GM12878 (cell line): Measurements from ENCODE around the gene RPRD2. TPM values are rescaled to one million over a fixed set of nuclear protein-coding genes. Genes with fewer than 3 reads are reported as not detected.

Experiments used
- CBX5 ChIP-seq: sonication (generic); IDR thresholded peaks from 2 replicates; pipeline ENCODE4 v1.6.1; 2016; ENCODE audit warnings: low read depth, moderate library complexity, mild to moderate bottlenecking, inconsistent platforms
- EP300 ChIP-seq, 2 experiments: fragments of 150-350 bp in 1 of 2; IDR thresholded peaks; 2 replicates each; pipeline ENCODE4 v1.6.1; 2011 to 2012; ENCODE audit warnings: low read depth in 2 of 2, low read length in 2 of 2, borderline replicate concordance in 1 of 2, improper control_type of control experiment in 1 of 2, inconsistent platforms in 1 of 2; ENCODE audit not compliant: control insufficient read depth in 1 of 2
- FOS ChIP-seq: IDR thresholded peaks from 3 replicates; pipeline ENCODE4 v1.6.1; 2011; ENCODE audit warnings: borderline replicate concordance; ENCODE audit not compliant: insufficient read length; ENCODE audit errors: extremely low read depth
- HDAC2 ChIP-seq: fragments of 200-600 bp; sonication (generic); IDR thresholded peaks from 2 replicates; pipeline ENCODE4 v1.6.1; 2017
- NR2F1 ChIP-seq: fragments of 450-650 bp; conservative IDR thresholded peaks from 2 replicates; pipeline ENCODE4 v1.6.1; 2017; ENCODE audit warnings: mild to moderate bottlenecking
- PAX5 ChIP-seq: IDR thresholded peaks from 2 replicates; pipeline ENCODE4 v1.6.1; 2011; ENCODE audit warnings: low read depth, low read length, borderline replicate concordance
- POLR2AphosphoS5 ChIP-seq: IDR thresholded peaks from 2 replicates; pipeline ENCODE4 v1.6.1; 2011; ENCODE audit warnings: mild to moderate bottlenecking, low read length, inconsistent platforms
- RCOR1 ChIP-seq: conservative IDR thresholded peaks from 2 replicates; pipeline ENCODE4 v1.6.1; 2012; ENCODE audit warnings: low read depth, low read length, improper control_type of control experiment
- SMARCA5 ChIP-seq: fragments of 450-650 bp; IDR thresholded peaks from 2 replicates; pipeline ENCODE4 v1.6.1; 2017; ENCODE audit warnings: mild to moderate bottlenecking
- TCF3 ChIP-seq: IDR thresholded peaks from 2 replicates; pipeline ENCODE4 v1.6.1; 2012; ENCODE audit warnings: low read depth, mild to moderate bottlenecking, low read length, borderline replicate concordance; ENCODE audit not compliant: insufficient read depth
- YBX1 ChIP-seq: fragments of 450-650 bp; IDR thresholded peaks from 2 replicates; pipeline ENCODE4 v1.6.1; 2016; ENCODE audit warnings: antibody characterized with exemption
- YY1 ChIP-seq: IDR thresholded peaks from 2 replicates; pipeline ENCODE4 v1.6.1; 2011; ENCODE audit warnings: low read depth, mild to moderate bottlenecking, low read length
- ZBED1 ChIP-seq: IDR thresholded peaks from 2 replicates; pipeline ENCODE4 v1.6.1; 2016; ENCODE audit warnings: borderline replicate concordance
- ZNF207 ChIP-seq: fragments of 450-650 bp; IDR thresholded peaks from 2 replicates; pipeline ENCODE4 v1.6.1; 2014; ENCODE audit warnings: antibody characterized with exemption, mild to moderate bottlenecking, borderline replicate concordance
- ZNF274 ChIP-seq: IDR thresholded peaks from one replicate; pipeline ENCODE4 v1.8.0; 2011; ENCODE audit not compliant: insufficient read length, insufficient read depth
- polyA plus RNA-seq, 11 experiments: library from polyadenylated mRNA; depleted of rRNA in 4 of 11; unstranded in 6 of 11; stranded (reverse) in 5 of 11; fragments of >200 nt; fragmentation: Nextera tagmentation in 4 of 11; fragmentation: Illumina TruSeq in 1 of 11; extraction: Ambion mirVana in 4 of 11; extraction: Trizol in 1 of 11; gene quantifications; 1 replicate in 1 of 11; 2 replicates in 10 of 11; pipeline versions ENCODE4 v1.2.1 to v1.2.3, GENCODE V29; 2011 to 2016; ENCODE audit warnings: inconsistent platforms in 2 of 11, missing spikeins in 2 of 11, low read depth in 1 of 11
- total RNA-seq, 4 experiments: library from RNA; depleted of rRNA in 3 of 4; stranded (reverse); fragments of >200 nt in 3 of 4; fragmentation: Illumina TruSeq in 1 of 4; extraction: Trizol in 1 of 4; gene quantifications; 2 replicates each; pipeline versions ENCODE4 v1.2.1 to v1.2.3, GENCODE V29; 2013 to 2021
- TF ChIP-seq, protein P1 (sequence below): fragments of 450-650 bp; IDR thresholded peaks from 2 replicates; pipeline ENCODE4 v1.6.1; 2017; ENCODE audit warnings: mild to moderate bottlenecking, moderate library complexity
- TF ChIP-seq, protein P2 (sequence below): IDR thresholded peaks from 2 replicates; pipeline ENCODE4 v1.6.1; 2012; ENCODE audit warnings: mild to moderate bottlenecking, low read depth, low read length

Gene RPRD2
- total and polyA plus RNA-seq, 10 of the 15 experiments (the other 5 are each of a cell fraction or from before 2014, with no cell fraction given) = 1.9 to 24.8 (median 13.3) TPM

- TF ChIP-seq, protein P1, sequence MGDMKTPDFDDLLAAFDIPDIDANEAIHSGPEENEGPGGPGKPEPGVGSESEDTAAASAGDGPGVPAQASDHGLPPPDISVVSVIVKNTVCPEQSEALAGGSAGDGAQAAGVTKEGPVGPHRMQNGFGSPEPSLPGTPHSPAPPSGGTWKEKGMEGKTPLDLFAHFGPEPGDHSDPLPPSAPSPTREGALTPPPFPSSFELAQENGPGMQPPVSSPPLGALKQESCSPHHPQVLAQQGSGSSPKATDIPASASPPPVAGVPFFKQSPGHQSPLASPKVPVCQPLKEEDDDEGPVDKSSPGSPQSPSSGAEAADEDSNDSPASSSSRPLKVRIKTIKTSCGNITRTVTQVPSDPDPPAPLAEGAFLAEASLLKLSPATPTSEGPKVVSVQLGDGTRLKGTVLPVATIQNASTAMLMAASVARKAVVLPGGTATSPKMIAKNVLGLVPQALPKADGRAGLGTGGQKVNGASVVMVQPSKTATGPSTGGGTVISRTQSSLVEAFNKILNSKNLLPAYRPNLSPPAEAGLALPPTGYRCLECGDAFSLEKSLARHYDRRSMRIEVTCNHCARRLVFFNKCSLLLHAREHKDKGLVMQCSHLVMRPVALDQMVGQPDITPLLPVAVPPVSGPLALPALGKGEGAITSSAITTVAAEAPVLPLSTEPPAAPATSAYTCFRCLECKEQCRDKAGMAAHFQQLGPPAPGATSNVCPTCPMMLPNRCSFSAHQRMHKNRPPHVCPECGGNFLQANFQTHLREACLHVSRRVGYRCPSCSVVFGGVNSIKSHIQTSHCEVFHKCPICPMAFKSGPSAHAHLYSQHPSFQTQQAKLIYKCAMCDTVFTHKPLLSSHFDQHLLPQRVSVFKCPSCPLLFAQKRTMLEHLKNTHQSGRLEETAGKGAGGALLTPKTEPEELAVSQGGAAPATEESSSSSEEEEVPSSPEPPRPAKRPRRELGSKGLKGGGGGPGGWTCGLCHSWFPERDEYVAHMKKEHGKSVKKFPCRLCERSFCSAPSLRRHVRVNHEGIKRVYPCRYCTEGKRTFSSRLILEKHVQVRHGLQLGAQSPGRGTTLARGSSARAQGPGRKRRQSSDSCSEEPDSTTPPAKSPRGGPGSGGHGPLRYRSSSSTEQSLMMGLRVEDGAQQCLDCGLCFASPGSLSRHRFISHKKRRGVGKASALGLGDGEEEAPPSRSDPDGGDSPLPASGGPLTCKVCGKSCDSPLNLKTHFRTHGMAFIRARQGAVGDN = peak; percentile 67
- peak; percentile 44; the same call in 1 of the 2 replicates for TF ChIP-seq TCF3
- TF ChIP-seq FOS = peak; percentile 87
- TF ChIP-seq ZNF207 = peak; percentile 81; the same call in 1 of the 2 replicates
- no peak; the same call in 1 of the 2 replicates for TF ChIP-seq ZBED1
- TF ChIP-seq HDAC2 = no peak
- peak; percentile 93 for TF ChIP-seq YY1
- TF ChIP-seq EP300 (IDR thresholded peaks at IDR 0.05; ENCODE audit: borderline replicate concordance in 1 of 2, control insufficient read depth in 1 of 2, low read depth in 2 of 2, low read length in 2 of 2) = peak in 1 of 2 experiments; percentile 38; a peak in 1 of 4 replicates
- no peak for TF ChIP-seq ZNF274
- no peak for TF ChIP-seq YBX1
- peak; percentile 85 for TF ChIP-seq NR2F1
- TF ChIP-seq SMARCA5 = peak; percentile 68
- peak; percentile 97 for TF ChIP-seq POLR2AphosphoS5
- no peak for TF ChIP-seq PAX5
- TF ChIP-seq, protein P2, sequence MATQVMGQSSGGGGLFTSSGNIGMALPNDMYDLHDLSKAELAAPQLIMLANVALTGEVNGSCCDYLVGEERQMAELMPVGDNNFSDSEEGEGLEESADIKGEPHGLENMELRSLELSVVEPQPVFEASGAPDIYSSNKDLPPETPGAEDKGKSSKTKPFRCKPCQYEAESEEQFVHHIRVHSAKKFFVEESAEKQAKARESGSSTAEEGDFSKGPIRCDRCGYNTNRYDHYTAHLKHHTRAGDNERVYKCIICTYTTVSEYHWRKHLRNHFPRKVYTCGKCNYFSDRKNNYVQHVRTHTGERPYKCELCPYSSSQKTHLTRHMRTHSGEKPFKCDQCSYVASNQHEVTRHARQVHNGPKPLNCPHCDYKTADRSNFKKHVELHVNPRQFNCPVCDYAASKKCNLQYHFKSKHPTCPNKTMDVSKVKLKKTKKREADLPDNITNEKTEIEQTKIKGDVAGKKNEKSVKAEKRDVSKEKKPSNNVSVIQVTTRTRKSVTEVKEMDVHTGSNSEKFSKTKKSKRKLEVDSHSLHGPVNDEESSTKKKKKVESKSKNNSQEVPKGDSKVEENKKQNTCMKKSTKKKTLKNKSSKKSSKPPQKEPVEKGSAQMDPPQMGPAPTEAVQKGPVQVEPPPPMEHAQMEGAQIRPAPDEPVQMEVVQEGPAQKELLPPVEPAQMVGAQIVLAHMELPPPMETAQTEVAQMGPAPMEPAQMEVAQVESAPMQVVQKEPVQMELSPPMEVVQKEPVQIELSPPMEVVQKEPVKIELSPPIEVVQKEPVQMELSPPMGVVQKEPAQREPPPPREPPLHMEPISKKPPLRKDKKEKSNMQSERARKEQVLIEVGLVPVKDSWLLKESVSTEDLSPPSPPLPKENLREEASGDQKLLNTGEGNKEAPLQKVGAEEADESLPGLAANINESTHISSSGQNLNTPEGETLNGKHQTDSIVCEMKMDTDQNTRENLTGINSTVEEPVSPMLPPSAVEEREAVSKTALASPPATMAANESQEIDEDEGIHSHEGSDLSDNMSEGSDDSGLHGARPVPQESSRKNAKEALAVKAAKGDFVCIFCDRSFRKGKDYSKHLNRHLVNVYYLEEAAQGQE = no peak
- TF ChIP-seq RCOR1 = 0 out of 2 replicates have a peak, but pooled peaks have one; percentile 23
- TF ChIP-seq CBX5 = peak; percentile 75; the same call in 1 of the 2 replicates
These were observed 123.2 kb downstream of the RPRD2 start, which contains the start of gene TARS2 (continued) for GRCh38 chr1:150486966-150487762.
